GM21423 (cell line): Measurements from ENCODE around the gene ST3GAL4.

Experiments
- ATAC-seq: cut with Tn5 transposase; IDR thresholded peaks from one replicate; pipeline ENCODE4 v1.9.1; 2021; ENCODE audit warnings: mild to moderate bottlenecking, moderate library complexity; ENCODE audit not compliant: unreplicated experiment

The ST3GAL4 gene

DNA sequence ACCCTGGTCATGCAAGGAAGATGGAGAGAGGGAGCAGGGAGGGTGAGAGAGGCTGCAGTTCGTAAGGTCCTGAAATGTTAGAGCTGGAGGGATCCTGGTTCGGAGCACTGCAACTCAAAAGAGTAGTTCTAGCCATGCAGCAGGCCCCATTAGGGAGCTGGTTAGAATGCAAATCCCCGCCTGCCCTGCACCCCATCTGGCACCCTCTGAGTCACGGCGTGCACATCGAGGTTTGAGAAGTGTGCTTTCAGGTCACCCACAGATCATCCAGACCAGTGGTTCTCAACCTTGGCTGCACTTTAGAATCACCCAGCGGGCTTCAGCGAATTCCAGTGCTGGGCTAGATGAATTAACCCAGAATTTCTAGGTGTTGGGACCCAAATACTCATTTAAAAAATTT lies 48.2 kb downstream of the ST3GAL4 start:
- ATAC-seq: peak; percentile 89

DNA sequence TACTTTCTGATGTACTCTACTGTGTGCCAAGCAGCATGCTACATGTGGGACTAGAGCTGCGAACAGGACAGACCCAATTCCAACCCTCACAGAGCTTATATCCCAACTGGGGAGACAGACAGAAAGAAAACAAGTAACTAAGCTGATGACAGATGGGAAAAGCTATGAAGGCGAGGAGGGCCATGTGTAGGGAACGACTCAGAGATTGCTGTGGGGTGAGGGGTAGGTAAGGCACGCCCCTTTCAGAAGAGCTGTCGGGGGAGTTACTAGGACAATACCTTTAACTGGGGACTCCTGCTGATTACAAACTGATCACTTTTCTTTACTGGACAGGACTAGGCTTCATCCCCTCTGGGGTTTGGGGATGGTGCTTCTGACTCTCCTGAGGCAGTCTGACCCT lies 48.9 kb downstream of the ST3GAL4 start:
- ATAC-seq: no peak

DNA sequence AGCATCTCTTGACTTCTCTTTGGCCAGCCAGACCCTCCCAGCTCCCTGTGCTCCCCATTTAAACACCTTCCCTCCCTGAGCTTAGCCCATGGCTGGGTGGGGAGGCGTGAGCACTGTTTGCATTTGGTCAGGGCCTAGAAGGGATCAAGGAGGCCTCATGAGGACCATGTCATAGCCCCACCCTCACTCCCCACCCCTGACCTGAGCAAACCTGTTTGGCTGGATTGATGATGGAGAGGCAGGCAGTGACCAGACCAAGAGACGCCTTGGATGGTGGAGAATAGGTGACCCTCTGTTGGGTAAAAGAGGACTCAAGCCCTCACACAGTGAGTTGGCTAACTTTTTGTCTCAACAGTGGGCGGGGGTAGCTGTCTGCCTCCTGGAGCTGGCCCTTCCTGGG lies 49.9 kb downstream of the ST3GAL4 start:
- ATAC-seq: no peak

DNA sequence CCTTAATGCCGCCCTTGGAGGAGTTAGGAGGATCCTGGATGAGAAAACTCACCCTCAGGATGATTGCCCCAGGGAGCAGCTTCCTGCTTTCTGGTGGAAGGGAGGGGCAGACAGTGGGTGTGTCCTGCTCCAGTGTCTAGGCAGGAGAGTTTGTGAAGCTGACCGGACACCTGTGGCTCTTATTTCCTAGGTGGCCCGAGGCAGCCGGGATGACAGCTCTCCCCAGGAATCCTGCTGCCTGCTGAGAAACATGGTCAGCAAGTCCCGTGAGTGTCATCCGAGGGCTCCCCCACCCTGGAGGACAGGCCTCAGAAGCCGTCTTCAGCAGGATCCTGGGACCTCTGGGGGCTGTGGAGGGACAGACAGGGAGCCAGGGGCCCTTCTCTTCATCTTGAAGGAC lies 50.4 kb downstream of the ST3GAL4 start:
- ATAC-seq: no peak

DNA sequence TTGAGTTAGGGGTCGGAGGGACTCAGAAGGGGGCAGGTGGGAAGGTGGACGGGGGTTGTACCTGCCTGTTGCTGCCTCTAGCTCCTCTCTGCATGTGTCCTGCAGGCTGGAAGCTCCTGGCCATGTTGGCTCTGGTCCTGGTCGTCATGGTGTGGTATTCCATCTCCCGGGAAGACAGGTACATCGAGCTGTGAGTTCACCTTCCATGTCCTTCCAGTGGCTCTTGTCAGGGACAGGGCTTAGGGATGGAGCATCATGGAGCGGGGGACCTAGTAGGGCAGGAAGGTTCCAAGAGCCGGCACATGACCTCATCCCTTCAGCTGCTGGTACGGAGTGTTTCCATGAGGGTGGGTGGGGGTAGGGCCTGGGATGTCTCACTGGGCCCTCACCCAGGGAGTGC lies 50.9 kb downstream of the ST3GAL4 start:
- no peak for ATAC-seq

DNA sequence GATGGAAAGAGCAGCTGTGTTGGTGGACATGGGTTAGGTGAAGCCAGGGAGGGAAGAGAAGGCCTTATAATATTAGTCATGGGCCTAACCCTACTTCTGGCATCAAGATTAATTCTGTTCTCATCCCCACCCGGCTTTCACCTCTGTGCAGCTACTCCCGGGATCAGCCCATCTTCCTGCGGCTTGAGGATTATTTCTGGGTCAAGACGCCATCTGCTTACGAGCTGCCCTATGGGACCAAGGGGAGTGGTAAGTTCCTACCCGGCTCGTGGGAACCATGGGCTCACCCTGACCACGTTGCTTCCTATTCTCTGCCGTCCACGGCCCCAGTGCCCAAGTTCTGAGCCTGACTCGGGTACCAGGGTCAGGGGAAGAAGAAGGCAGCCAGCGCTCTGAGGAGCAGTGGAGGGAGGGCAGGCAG lies 51.6 kb downstream of the ST3GAL4 start:
- ATAC-seq: no peak

DNA sequence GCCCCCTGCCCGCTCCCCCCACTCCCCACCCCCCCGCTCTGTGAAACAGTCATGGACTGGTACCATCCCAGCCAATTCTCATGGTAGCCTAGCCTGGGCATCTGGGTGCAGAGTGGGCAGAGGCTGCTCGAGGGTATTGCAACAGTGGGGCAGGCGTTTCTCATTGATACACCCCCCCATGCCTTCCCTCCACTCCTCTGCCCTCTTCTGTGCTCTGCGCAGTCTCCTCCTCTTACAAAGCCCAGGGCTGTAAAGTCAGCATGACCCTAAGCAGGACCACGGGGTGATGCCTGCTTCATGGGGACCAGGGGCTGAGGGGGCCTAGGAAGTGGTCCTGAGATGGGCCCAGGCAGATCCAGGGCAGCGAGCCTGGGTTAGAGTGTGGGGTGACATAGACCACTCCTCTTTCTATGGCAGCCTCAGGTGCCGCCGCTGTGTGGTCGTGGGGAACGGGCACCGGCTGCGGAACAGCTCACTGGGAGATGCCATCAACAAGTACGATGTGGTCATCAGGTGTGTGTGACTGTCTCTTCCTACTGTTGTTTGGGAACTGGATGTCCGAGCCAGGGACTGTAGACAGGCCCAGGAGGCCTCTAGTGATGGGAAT lies 52.3 kb downstream of the ST3GAL4 start:
- no peak for ATAC-seq

DNA sequence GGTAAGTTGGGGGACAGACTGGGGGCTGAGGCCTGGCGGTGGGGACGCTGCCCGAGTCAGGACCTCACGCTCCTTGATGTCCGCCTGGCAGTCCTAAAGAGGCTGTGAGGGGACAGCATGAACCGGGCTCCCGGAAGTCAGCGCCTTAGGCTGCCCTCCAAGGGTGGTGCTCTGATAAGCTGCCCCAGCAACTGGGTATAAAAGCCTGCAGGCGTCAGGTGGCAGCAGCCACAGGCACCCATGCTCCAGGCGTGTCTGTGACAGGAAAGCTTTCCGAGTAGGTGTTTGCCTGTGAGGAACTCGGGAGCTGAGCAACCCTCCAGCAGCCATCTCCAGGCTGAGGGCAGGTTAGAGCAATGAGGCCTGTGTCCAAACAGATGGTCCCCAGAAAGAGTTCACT lies 53.0 kb downstream of the ST3GAL4 start:
- ATAC-seq: no peak

DNA sequence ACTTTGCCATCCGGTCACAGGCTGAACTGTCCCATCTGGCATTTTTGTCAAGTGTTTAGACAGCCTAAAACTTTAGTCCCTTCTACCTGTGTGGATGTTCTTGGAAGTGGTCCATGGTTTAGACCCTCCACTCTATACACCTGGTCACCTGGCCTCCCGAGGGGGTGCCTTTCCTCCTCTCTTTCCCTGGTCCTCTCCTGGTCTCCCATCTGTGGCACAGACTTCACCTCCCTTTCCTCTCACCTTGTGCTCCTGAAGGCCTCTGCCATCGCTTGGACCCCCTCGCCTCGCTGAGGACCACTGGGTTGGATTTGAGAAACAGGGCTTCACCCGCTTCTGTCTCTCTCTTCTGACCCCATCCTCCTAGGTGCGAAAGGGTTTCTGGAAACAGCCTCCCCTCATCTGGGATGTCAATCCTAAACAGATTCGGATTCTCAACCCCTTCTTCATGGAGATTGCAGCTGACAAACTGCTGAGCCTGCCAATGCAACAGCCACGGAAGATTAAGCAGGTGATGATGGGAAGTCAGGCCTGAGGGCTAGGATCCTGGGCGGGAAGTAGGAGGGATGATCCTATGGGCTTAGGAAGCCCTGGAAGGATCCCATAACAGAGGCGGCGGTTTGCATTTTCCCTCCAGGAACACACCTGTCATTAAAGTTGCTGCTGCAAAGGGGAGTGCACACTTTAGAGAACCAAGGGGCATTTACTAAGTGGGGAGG lies 53.6 kb downstream of the ST3GAL4 start:
- ATAC-seq: no peak

DNA sequence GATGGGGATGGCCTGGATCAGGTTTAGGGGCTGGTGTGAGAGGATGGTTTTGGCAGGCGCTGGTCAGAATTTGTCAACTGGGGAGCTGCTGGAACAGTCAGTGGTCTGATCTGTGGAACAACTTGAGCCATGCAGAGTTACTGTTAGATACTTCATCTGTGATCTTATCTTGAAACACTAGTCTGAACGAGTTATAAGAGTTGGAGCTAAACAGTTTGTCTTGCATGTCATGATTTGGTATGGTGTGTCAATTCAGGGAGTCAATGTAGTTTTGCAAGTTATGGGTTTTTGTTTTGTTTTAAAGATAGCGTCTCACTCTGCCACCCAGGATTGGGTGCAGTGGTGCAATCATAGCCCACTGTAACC lies 54.1 kb downstream of the ST3GAL4 start:
- ATAC-seq: no peak

DNA sequence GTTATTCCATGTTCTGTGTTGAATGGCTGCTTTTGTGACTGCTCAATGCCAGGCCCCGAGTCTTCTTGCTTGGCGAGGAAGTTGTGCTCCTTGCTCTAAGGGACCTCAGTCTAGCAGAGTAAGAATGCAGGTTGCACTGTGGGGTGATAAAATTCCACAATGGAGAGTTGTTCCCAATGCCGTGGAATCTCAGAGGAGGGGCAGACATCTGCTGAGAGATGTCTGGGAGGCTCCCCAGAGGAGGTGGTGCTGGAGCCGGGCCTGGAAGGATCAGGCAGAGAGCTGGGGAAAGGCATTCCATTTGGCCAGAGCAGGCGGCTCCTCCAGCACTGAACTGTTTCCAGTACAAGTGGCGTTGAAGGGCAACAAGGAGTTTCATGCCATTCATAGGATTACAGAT lies 55.2 kb downstream of the ST3GAL4 start:
- ATAC-seq: no peak

DNA sequence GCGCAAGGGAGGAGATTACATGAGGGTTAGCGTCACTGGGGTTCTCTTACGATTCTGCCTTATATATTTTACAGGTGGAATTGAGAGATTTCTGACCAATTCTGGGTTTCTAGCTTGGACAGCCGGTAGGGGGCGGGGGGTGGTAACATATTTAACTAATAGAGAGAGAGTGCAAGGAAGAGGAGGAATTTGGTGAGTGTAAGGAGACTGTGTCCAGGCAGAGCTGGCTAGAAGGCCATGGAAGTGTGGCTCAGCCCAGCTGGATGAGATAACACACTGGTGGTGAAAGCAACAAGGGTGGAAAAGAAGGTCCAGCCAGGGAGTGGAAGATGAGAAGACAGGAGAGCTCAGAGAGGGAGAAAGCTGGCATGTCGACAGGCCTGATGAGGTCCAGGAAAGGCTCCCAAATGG lies 56.5 kb downstream of the ST3GAL4 start:
- ATAC-seq: no peak

DNA sequence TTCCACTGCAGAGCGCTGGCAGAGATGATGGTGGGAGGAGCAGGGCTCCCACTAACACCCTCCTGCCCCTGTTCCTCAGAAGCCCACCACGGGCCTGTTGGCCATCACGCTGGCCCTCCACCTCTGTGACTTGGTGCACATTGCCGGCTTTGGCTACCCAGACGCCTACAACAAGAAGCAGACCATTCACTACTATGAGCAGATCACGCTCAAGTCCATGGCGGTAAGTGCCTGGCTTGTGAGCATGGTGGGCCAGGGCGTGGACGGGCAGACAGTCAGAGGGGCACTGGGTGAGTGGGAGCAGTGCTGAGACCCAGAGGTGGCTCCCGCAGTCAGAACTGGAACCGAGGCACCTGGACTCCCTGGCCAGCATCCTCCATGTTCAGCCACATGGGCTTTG lies 57.9 kb downstream of the ST3GAL4 start:
- no peak for ATAC-seq

DNA sequence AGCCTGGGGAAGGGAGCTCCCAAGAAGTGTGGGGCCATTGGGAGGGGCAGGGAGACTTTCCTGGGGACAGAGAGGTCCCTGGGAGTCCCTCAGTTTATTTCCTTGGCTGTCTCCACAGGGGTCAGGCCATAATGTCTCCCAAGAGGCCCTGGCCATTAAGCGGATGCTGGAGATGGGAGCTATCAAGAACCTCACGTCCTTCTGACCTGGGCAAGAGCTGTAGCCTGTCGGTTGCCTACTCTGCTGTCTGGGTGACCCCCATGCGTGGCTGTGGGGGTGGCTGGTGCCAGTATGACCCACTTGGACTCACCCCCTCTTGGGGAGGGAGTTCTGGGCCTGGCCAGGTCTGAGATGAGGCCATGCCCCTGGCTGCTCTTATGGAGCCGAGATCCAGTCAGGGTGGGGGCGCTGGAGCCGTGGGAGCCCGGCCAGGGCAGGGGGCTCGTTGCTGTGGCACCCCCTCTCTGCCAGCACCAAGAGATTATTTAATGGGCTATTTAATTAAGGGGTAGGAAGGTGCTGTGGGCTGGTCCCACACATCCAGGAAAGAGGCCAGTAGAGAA lies 58.4 kb downstream of the ST3GAL4 start:
- ATAC-seq: no peak

DNA sequence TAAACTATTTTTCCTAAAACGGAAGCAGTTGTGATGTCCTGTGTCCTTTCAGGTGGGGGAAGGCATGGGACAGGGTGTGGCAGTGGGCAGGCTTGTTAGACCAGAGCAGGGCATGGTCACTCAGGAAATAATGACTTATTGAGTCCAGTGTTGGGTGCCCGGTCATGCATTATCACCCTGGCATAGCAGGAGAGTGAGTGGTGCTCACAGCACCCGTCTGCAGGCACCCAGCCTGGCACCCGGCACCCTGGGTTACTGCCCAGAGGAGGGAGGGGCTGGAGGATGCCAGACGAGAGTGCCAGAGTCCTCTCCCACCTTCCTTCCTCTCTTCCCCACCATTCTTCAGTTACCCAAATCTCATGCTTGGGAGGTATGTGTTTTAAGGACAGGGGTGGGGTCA lies 59.1 kb downstream of the ST3GAL4 start:
- no peak for ATAC-seq

DNA sequence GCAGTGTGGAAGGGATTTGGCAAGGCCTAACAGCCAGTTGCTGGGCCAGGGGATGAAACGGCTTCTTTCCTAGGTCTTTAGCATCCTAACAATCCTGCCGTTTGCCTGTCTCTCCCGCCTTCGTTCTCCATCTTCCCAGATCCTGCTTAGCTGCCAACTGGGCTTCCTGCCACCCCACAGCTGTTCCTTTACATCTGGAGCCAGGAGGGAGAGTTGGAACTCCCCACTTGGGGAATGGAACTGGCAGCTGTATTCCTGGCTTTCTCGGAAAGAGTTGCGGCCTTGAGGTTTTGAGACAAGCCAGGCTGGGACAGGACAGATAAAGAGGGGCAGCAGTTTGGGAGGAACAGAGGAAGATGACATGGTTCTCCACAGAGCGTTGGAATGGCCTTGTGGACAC lies 59.6 kb downstream of the ST3GAL4 start:
- ATAC-seq: no peak

DNA sequence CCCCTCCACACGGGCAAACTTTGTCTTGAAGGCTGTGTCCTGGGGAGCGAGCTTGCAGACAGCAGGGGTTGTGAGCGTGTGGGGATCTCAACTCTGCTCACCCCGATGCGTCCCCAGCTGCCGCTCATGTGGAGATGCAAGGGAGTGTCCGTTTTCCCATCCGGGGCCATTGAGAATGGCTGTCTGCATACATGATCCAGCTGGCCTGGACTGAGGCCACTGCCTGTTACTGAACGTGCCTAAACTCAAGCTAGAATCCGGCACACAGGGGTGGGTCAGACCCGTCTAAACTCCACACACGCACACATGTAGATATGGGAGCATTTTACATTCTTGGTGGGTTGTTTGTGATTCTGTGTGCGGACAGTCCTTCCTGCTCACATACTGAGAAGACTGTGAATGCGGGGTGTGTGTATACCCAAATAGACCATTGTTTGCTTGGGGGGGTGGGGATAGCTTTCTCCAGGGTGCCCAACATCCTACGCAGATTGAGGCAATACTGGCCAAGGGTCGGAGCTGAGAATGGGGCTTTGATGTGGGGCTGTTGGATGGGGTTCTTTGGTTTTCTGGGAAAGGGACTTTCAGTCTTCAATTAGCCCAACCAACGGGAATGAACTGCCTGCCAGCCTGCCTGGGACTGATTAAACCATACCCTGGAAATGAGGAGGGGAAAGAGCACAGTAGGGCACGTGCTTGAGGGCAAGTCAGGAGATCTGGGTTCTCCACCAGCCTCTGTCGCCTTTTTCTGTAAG lies 60.4 kb downstream of the ST3GAL4 start:
- ATAC-seq: no peak

DNA sequence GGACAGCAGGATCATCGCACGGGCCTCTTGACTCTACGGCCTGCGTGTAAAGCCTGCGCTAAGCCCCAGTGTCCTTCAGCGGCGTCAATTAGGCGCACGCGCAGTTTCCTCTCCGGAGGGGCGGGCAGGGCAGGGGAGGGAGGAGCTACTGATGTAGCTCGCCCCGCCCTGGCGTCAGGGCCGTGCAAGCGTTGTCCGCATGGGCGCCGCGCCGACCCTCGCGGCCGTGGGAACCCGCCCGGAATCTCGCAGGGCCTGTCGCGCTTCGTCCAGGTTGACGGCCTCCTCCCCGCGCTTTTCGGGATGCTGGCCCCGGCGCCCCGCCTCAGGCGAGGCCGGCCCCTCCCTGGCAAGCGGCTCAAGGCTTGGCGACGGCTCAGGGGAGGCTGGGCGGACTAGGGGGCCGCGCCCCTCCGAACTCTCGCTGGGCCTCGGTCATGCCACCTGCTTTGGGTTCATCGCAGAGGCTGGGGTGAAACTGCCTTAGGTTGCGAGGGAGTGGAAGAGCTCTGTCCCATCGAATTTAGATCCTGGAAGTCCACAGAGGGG lies 61.1 kb downstream of the ST3GAL4 start:
- peak; percentile 88 for ATAC-seq

DNA sequence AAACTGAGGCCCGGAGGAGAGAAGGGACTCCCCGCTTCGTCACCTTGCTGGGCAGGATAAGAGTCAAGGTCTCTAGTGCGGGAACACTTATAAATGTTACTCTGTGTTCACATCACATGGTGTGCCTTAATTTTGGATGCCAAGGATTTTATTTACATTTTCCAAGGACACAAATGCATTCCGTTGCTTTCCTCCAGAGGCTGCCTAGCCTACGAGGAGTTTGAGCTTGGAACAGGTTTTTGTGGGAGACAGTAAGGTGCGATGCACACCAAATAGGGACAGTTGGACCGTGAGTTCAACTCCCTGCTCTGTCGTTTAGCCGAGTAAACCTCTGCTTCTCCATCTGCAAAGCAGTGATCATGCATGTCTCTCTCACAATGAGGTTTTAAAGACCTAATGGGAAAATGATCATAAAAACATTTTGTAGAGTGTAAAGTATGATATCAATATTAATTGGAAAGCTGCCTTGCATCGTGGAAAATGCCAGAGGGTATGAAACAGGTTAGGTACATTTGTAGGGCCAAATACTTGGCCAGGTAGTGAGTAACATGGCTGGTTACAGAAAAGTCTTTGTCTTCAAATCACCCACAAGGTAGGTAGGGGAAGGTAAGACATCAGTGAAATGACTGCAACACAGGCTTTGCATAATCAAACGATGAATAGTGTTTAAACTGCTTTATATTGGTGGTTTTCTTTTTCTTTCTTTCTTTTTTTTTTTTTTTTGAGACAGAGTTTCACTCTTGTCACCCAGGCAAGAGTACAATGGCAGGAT lies 61.8 kb downstream of the ST3GAL4 start:
- ATAC-seq: no peak

DNA sequence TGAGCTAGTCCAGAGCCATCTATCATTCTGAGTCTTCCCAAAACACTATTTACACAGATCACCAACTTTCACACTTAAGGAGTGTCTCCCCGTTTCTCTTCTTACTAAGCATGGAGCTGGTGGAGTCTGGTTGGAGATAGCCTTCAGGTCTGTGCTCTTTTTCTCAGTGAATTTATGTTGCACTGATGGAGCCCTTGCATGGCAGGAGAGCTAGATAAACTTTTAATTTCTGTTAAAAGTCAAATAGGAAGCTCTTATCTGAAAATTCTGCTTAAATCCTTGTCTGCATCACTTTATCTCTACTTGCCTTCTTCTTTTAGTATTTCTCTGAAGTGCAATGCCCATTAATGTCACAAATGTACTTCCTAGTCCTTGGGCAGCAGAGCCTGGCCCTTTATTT lies 63.4 kb downstream of the ST3GAL4 start:
- no peak for ATAC-seq
